Prostate gland (tissue), 2 donors: ENCODE results near the gene GPM6B. TPM values are rescaled to one million over a fixed set of nuclear protein-coding genes. Genes with fewer than 3 reads are reported as not detected.

Experiments used
- DNase-seq: peaks from one replicate; pipeline ENCODE4 v3.0.0-alpha.2; 2019; ENCODE audit warnings: low spot score
- H3K27ac ChIP-seq, 2 donors: fragments of 200-600 bp; sonication (generic); 2 replicates each; pipeline ENCODE4 v1.5.1; 2017 to 2019
- H3K27me3 ChIP-seq: fragments of 200-600 bp; sonication (generic); replicated peaks from 2 replicates; pipeline ENCODE4 v1.5.1; 2019; ENCODE audit not compliant: insufficient read depth
- H3K36me3 ChIP-seq, 2 donors: fragments of 200-600 bp; sonication (generic); 1 replicate in 1 of 2; 2 replicates in 1 of 2; pipeline versions ENCODE4 v1.5.1 to v1.8.1; 2017 to 2019
- H3K4me1 ChIP-seq: fragments of 200-600 bp; sonication (generic); replicated peaks from 2 replicates; pipeline ENCODE4 v1.5.1; 2019
- H3K4me3 ChIP-seq, 2 donors: fragments of 200-600 bp; sonication (generic); 2 replicates each; pipeline ENCODE4 v1.5.1; 2017 to 2019
- H3K9me3 ChIP-seq: fragments of 200-600 bp; sonication (generic); 2 replicates; pipeline ENCODE4 v1.5.1; 2017
- CTCF ChIP-seq, 4 experiments: fragments of 200-600 bp in 2 of 4; fragments of 450-650 bp in 2 of 4; sonication (generic) in 2 of 4; IDR thresholded peaks; 1 replicate in 3 of 4; 2 replicates in 1 of 4; pipeline ENCODE4 v1.5.1; 2016 to 2019; ENCODE audit warnings: antibody characterized with exemption in 4 of 4, mild to moderate bottlenecking in 2 of 4, moderate library complexity in 2 of 4
- POLR2A ChIP-seq: fragments of 450-650 bp; IDR thresholded peaks from one replicate; pipeline ENCODE4 v1.6.1; 2016; ENCODE audit warnings: antibody characterized with exemption, mild to moderate bottlenecking
- POLR2AphosphoS5 ChIP-seq: sonication (generic); formaldehyde crosslinking; IDR thresholded peaks from one replicate; pipeline ENCODE4 v1.6.1; 2017; ENCODE audit warnings: antibody characterized with exemption
- WGBS: methylation state at CpG from one replicate; pipeline ENCODE4 v1.1.5; 2018; 5-methylcytosine and 5-hydroxymethylcytosine counted together
- intact Hi-C: fragments of 100-400 bp; cut with DNase I; formaldehyde crosslinking; loops from one replicate; pipeline ENCODE4 v1.14.2; 2022
- total RNA-seq, 2 donors: library from RNA; depleted of rRNA; stranded (reverse); fragments of >200 nt; gene quantifications; one replicate each; pipeline ENCODE4 v1.1.0, GENCODE V29; 2016

The GPM6B gene
- total RNA-seq, 2 donors from 2014 or later = 10.1 to 12.3 TPM

- no peaks in the 10 kb centered on the region for H3K9me3 ChIP-seq
- intact Hi-C loops = no loop called here
- H3K4me3 ChIP-seq = no peak overlapping the region
- H3K27ac ChIP-seq = no peak overlapping the region
- no peaks in the 10 kb centered on the region for H3K4me1 ChIP-seq
- WGBS = 73% methylated on average over 2 of the region's 2 CpGs
- TF ChIP-seq POLR2AphosphoS5 (no peak), CTCF (IDR thresholded peaks at IDR 0.05) (no peak), POLR2A (no peak)
- H3K27me3 ChIP-seq = no peaks in the 10 kb centered on the region
- H3K36me3 ChIP-seq = no peaks in the 10 kb centered on the region
- DNase-seq = no peak
These were observed 42.2 kb downstream of the GPM6B start for GRCh38 chrX:13774696-13775095.

- H3K4me3 ChIP-seq = no peak overlapping the region
- no peaks in the 10 kb centered on the region for H3K4me1 ChIP-seq
- H3K36me3 ChIP-seq = no peaks in the 10 kb centered on the region
- DNase-seq = no peak
- no peak for TF ChIP-seq POLR2A
- TF ChIP-seq POLR2AphosphoS5 = no peak
- no peak for TF ChIP-seq CTCF (IDR thresholded peaks at IDR 0.05)
- H3K27ac ChIP-seq = no peak overlapping the region
- intact Hi-C loops = no loop called here
- H3K27me3 ChIP-seq = no peaks in the 10 kb centered on the region
- H3K9me3 ChIP-seq = no peaks in the 10 kb centered on the region
- 55% methylated on average over 3 of the region's 3 CpGs for WGBS
These were observed 46.8 kb downstream of the GPM6B start for GRCh38 chrX:13770013-13770535.

DNA sequence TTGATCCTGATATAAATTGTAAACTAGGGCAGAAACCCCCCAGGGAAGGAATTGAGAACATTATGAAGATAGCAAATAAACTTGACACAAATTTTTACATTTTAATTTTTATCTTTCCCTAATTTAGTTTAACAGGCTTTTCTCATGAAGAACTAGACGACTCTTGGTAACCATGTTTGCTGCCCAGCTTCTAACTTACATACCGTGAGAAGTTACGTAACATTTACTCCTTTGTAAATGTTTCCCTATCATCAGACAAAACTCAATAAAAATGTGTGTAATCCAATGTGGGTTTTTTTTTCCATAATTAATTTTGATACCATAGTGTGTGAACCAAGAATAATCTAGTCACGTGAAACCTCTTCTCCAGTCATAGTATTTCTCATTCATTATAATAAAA, 48.0 kb downstream of the GPM6B start:
- Histone ChIP-seq H3K36me3 (no peaks in the 10 kb centered on the region), H3K4me1 (no peaks in the 10 kb centered on the region)
- 87% methylated on average over 4 of the region's 4 CpGs for WGBS

GRCh38 chrX:13764765-13765164, 52.1 kb downstream of the GPM6B start:
- H3K27me3 ChIP-seq = no peaks in the 10 kb centered on the region
- DNase-seq = peak; percentile 23
- WGBS = 48% methylated on average over 6 of the region's 6 CpGs
- H3K4me1 ChIP-seq = no peaks in the 10 kb centered on the region
- H3K36me3 ChIP-seq = no peaks in the 10 kb centered on the region
- H3K4me3 ChIP-seq = no peak overlapping the region
- TF ChIP-seq CTCF (IDR thresholded peaks at IDR 0.05) (peak in 2 of 4 experiments; percentile 38 to 41), POLR2A (no peak), POLR2AphosphoS5 (peak; percentile 23)
- peak overlapping the region; percentile 60 to 74 for H3K27ac ChIP-seq
- intact Hi-C loops = no loop called here
- no peaks in the 10 kb centered on the region for H3K9me3 ChIP-seq

More for the DNA sequence above, 48.0 kb downstream of the GPM6B start:
- Histone ChIP-seq H3K9me3 (no peaks in the 10 kb centered on the region), H3K27ac (no peak overlapping the region), H3K4me3 (no peak overlapping the region), H3K27me3 (no peaks in the 10 kb centered on the region)
- intact Hi-C loops = no loop called here
- no peak for DNase-seq
- TF ChIP-seq POLR2AphosphoS5 = no peak
- no peak for TF ChIP-seq CTCF (IDR thresholded peaks at IDR 0.05)
- TF ChIP-seq POLR2A = no peak

- no peak for DNase-seq
- intact Hi-C loops = no loop called here
- no peak overlapping the region for H3K4me3 ChIP-seq
- TF ChIP-seq POLR2A = no peak
- TF ChIP-seq CTCF (IDR thresholded peaks at IDR 0.05) = no peak
- no peak for TF ChIP-seq POLR2AphosphoS5
- no peaks in the 10 kb centered on the region for H3K36me3 ChIP-seq
- peak overlapping the region; percentile 60 to 74 for H3K27ac ChIP-seq
- H3K4me1 ChIP-seq = no peaks in the 10 kb centered on the region
- WGBS = 38% methylated on average over 7 of the region's 7 CpGs
- H3K27me3 ChIP-seq = no peaks in the 10 kb centered on the region
- no peaks in the 10 kb centered on the region for H3K9me3 ChIP-seq
These were observed 52.6 kb downstream of the GPM6B start for GRCh38 chrX:13764281-13764680.
